ENCODE results near the gene MICU1.

DNA sequence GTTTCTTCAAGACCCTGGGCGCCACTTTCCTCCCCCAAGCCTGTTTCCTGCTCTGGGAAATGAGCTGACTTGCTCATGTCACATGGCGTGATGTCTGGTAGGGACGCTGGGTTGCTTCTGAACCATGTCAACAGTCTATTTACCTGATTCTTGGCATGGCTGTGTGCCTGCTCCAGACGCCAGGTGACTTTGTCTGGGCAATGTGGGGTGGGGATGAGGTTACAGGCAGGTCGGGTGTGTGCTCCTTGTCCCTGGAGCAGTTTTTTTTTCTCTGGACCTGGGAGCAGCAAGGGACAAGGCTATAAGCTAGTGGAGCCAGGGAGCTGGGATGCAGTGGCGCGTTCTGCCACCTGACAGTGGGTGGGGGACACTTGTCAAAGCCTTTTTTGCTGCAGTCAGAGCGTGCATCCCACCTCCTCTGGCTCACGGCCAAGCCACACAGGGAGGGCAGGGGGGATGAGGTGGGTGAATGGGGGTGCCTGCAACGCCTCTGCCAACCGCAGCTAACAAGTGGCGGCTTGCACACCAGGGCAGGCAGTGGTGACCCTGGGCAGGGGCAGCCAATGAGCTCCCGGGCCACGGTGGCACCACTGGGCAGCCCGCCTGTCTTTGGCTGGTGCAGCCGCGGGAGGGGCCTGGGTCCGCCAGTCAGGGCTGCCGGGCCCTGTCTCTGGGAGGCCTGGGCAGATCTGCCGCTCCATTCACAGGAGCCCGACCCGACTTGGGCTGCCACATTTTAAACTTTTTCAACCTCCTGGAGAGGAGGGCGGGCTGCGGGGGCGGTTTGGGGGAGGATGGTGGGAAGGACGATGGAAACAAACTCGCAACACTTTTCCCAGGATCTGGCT, 294.1 kb downstream of the MICU1 start:
- TF ChIP-seq, protein P1, sequence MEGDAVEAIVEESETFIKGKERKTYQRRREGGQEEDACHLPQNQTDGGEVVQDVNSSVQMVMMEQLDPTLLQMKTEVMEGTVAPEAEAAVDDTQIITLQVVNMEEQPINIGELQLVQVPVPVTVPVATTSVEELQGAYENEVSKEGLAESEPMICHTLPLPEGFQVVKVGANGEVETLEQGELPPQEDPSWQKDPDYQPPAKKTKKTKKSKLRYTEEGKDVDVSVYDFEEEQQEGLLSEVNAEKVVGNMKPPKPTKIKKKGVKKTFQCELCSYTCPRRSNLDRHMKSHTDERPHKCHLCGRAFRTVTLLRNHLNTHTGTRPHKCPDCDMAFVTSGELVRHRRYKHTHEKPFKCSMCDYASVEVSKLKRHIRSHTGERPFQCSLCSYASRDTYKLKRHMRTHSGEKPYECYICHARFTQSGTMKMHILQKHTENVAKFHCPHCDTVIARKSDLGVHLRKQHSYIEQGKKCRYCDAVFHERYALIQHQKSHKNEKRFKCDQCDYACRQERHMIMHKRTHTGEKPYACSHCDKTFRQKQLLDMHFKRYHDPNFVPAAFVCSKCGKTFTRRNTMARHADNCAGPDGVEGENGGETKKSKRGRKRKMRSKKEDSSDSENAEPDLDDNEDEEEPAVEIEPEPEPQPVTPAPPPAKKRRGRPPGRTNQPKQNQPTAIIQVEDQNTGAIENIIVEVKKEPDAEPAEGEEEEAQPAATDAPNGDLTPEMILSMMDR (IDR thresholded peaks at IDR 0.05; ENCODE audit: low read depth, low read length, poor library complexity, severe bottlenecking), result peak; percentile 43
- TF ChIP-seq EZH2phosphoT487 (IDR thresholded peaks at IDR 0.05; ENCODE audit: borderline replicate concordance, low read length), result no peak
